HG02973 (cell line): Measurements from ENCODE around the gene HIVEP3.

Experiments
- ATAC-seq: cut with Tn5 transposase; IDR thresholded peaks from one replicate; pipeline ENCODE4 v1.9.1; 2021; ENCODE audit warnings: moderate library complexity; ENCODE audit not compliant: unreplicated experiment

The HIVEP3 gene

GRCh38 chr1:41621791-41622190 is 296.9 kb downstream of the HIVEP3 start:
- no peak for ATAC-seq

- no peak for ATAC-seq
Measured at GRCh38 chr1:41621256-41621655, 297.5 kb downstream of the HIVEP3 start.

GRCh38 chr1:41620365-41621169 is 298.2 kb downstream of the HIVEP3 start:
- no peak for ATAC-seq

- no peak for ATAC-seq
Measured at GRCh38 chr1:41619511-41620364, 299.0 kb downstream of the HIVEP3 start.

GRCh38 chr1:41618871-41619270 is 299.9 kb downstream of the HIVEP3 start:
- no peak for ATAC-seq

GRCh38 chr1:41618066-41618825 is 300.5 kb downstream of the HIVEP3 start:
- no peak for ATAC-seq

- ATAC-seq: no peak
Measured at GRCh38 chr1:41617336-41617735, 301.4 kb downstream of the HIVEP3 start.

GRCh38 chr1:41616563-41616962 is 302.2 kb downstream of the HIVEP3 start:
- no peak for ATAC-seq

GRCh38 chr1:41615981-41616380 is 302.7 kb downstream of the HIVEP3 start:
- ATAC-seq: no peak

GRCh38 chr1:41615316-41615715 is 303.4 kb downstream of the HIVEP3 start:
- ATAC-seq: no peak

- no peak for ATAC-seq
Measured at GRCh38 chr1:41614818-41615217, 303.9 kb downstream of the HIVEP3 start.

GRCh38 chr1:41613689-41614574 is 304.8 kb downstream of the HIVEP3 start:
- no peak for ATAC-seq

- no peak for ATAC-seq
Measured at GRCh38 chr1:41612953-41613352, 305.8 kb downstream of the HIVEP3 start.

GRCh38 chr1:41611932-41612450 is 306.7 kb downstream of the HIVEP3 start:
- ATAC-seq: no peak

- ATAC-seq: no peak
Measured at GRCh38 chr1:41611068-41611931, 307.4 kb downstream of the HIVEP3 start.

GRCh38 chr1:41610361-41610760 is 308.4 kb downstream of the HIVEP3 start:
- ATAC-seq: no peak

- ATAC-seq: no peak
Measured at GRCh38 chr1:41609166-41609883, 309.4 kb downstream of the HIVEP3 start.

GRCh38 chr1:41608211-41608610 is 310.5 kb downstream of the HIVEP3 start:
- no peak for ATAC-seq
